Adrenal gland (tissue), 5 donors: Measurements from ENCODE around the gene CCDC187.

Source experiments
- POLR2A ChIP-seq, 2 donors: fragments of 450-650 bp; IDR thresholded peaks; one replicate each; pipeline ENCODE4 v1.6.1; 2017; ENCODE audit warnings: antibody characterized with exemption in 2 of 2, mild to moderate bottlenecking in 2 of 2, moderate library complexity in 1 of 2
- TF ChIP-seq, protein P1 (sequence below), 6 experiments: fragments of 450-650 bp in 4 of 6; fragments of 200-600 bp in 2 of 6; sonication (generic) in 1 of 6; IDR thresholded peaks; 1 replicate in 5 of 6; 2 replicates in 1 of 6; pipeline versions ENCODE4 v1.5.1 to v1.8.0; 2016 to 2021; ENCODE audit warnings: antibody characterized with exemption in 6 of 6, mild to moderate bottlenecking in 2 of 6, moderate library complexity in 1 of 6
- donor health status: DM: no; HTN: no; CAD: no.

DNA sequence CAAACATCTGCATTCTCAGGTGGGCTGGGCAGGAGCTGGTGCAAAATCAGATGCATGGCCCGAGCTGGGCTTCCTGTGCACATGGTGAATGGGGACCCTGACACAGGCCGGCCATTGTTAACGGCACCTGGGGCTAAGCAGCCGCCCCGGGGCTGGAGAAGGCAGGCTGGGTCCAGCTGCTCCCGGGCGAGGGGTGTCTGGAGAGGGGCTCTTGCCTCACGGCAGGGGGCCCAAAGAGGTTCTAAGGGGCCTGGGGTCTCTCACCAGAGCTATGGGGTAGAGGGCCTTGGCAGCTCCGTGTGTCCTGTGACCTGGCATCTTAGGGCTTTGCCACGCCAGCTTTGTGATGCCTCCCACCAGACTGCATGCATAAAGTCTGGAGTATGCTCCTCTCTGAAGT is 53.2 kb downstream of the CCDC187 start:
- TF ChIP-seq, protein P1, sequence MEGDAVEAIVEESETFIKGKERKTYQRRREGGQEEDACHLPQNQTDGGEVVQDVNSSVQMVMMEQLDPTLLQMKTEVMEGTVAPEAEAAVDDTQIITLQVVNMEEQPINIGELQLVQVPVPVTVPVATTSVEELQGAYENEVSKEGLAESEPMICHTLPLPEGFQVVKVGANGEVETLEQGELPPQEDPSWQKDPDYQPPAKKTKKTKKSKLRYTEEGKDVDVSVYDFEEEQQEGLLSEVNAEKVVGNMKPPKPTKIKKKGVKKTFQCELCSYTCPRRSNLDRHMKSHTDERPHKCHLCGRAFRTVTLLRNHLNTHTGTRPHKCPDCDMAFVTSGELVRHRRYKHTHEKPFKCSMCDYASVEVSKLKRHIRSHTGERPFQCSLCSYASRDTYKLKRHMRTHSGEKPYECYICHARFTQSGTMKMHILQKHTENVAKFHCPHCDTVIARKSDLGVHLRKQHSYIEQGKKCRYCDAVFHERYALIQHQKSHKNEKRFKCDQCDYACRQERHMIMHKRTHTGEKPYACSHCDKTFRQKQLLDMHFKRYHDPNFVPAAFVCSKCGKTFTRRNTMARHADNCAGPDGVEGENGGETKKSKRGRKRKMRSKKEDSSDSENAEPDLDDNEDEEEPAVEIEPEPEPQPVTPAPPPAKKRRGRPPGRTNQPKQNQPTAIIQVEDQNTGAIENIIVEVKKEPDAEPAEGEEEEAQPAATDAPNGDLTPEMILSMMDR (IDR thresholded peaks at IDR 0.05) = no peak
- no peak for TF ChIP-seq POLR2A (IDR thresholded peaks at IDR 0.05)
